ENCODE data around the gene PSEN2. TPM values are rescaled to one million over a fixed set of nuclear protein-coding genes. Genes with fewer than 3 reads are reported as not detected.

Gene PSEN2
- total and polyA plus RNA-seq, 2 donors (not counting 3 experiments of a cell fraction or from before 2014, with no cell fraction given), result 12.5 to 19.3 TPM

GRCh38 chr1:226829105-226829504 is 41.3 kb upstream of the PSEN2 start:
- ChIA-PET POLR2A (no interaction called here), CTCF (interaction anchor here (0.9 to 5.6 kb wide), 10 partner anchors 13 to 282 kb away, joined by 3 to 85 read pairs (median 6); partner anchors contain the start of gene ITPKB)
- Histone ChIP-seq H3K9ac (replicated peaks; ENCODE audit: extremely low read depth, insufficient read depth, low read length) (no peak overlapping the region), H3K4me3 (replicated peaks in 1 of 3; ENCODE audit: insufficient read depth in 1 of 3, low read depth in 1 of 3, low read length in 3 of 3) (no peak overlapping the region), H3K27me3 (ENCODE audit: control insufficient read depth in 2 of 2, insufficient read depth in 2 of 2, low read length in 2 of 2) (peaks cover 0 to 4% of the 10 kb centered on the region in 2 experiments), H3K27ac (ENCODE audit: insufficient read depth, low read depth, low read length) (no peak overlapping the region), H2AFZ (ENCODE audit: low read depth, low read length) (no peak overlapping the region), H3K9me3 (replicated peaks; ENCODE audit: control insufficient read depth, insufficient read depth, low read length) (no peaks in the 10 kb centered on the region), H3K4me1 (ENCODE audit: control insufficient read depth, extremely low read depth, insufficient read depth, low read length) (peaks cover 6% of the 10 kb centered on the region), H3K36me3 (ENCODE audit: control insufficient read depth in 2 of 2, extremely low read depth in 1 of 2, insufficient read depth in 2 of 2, low read length in 2 of 2) (no peaks in the 10 kb centered on the region), H3K79me2 (ENCODE audit: control insufficient read depth, insufficient read depth, low read length) (no peaks in the 10 kb centered on the region), H3K4me2 (ENCODE audit: insufficient read depth, low read length) (no peak overlapping the region), H4K20me1 (replicated peaks; ENCODE audit: control insufficient read depth, extremely low read depth, insufficient read depth, low read length) (no peaks in the 10 kb centered on the region), H3K9me1 (replicated peaks; ENCODE audit: control insufficient read depth, extremely low read depth, insufficient read depth, low read length) (no peaks in the 10 kb centered on the region)
- no peak for FAIRE-seq
- intact Hi-C loops (cut with micrococcal nuclease), result loop anchor here (2.0 kb wide), 2 partner anchors 126 to 202 kb away; no protein-coding TSS in a partner anchor
- TF ChIP-seq MAX (IDR thresholded peaks at IDR 0.05; ENCODE audit: insufficient read depth, insufficient read length) (no peak), POLR2AphosphoS5 (IDR thresholded peaks at IDR 0.05; ENCODE audit: insufficient read depth, low read depth, low read length) (no peak), MYC (IDR thresholded peaks at IDR 0.05; ENCODE audit: low read depth, low read length) (no peak), GATA2 (IDR thresholded peaks at IDR 0.05; ENCODE audit: insufficient read depth, insufficient read length, low read depth, low read length) (no peak), EZH2 (IDR thresholded peaks at IDR 0.05; ENCODE audit: borderline replicate concordance, low read depth, low read length, severe bottlenecking) (no peak)
- DNase-seq (ENCODE audit: low read depth, low spot score), result no peak
- no TSS peak for BruUV-seq (replicated peaks)
- dilution Hi-C loops (cut with MboI; ENCODE audit: extremely low pct_ligation_motif_present, low sequenced_read_pairs), result no loop called here

- Histone ChIP-seq H3K4me1 (ENCODE audit: control insufficient read depth, extremely low read depth, insufficient read depth, low read length) (peaks cover 6% of the 10 kb centered on the region), H3K4me3 (replicated peaks in 1 of 3; ENCODE audit: insufficient read depth in 1 of 3, low read depth in 1 of 3, low read length in 3 of 3) (no peak overlapping the region), H2AFZ (ENCODE audit: low read depth, low read length) (no peak overlapping the region), H3K27me3 (ENCODE audit: control insufficient read depth in 2 of 2, insufficient read depth in 2 of 2, low read length in 2 of 2) (peaks cover 0 to 4% of the 10 kb centered on the region in 2 experiments), H4K20me1 (replicated peaks; ENCODE audit: control insufficient read depth, extremely low read depth, insufficient read depth, low read length) (no peaks in the 10 kb centered on the region), H3K79me2 (ENCODE audit: control insufficient read depth, insufficient read depth, low read length) (no peaks in the 10 kb centered on the region), H3K9me1 (replicated peaks; ENCODE audit: control insufficient read depth, extremely low read depth, insufficient read depth, low read length) (no peaks in the 10 kb centered on the region), H3K27ac (ENCODE audit: insufficient read depth, low read depth, low read length) (no peak overlapping the region), H3K9ac (replicated peaks; ENCODE audit: extremely low read depth, insufficient read depth, low read length) (no peak overlapping the region), H3K4me2 (ENCODE audit: insufficient read depth, low read length) (no peak overlapping the region), H3K9me3 (replicated peaks; ENCODE audit: control insufficient read depth, insufficient read depth, low read length) (no peaks in the 10 kb centered on the region), H3K36me3 (ENCODE audit: control insufficient read depth in 2 of 2, extremely low read depth in 1 of 2, insufficient read depth in 2 of 2, low read length in 2 of 2) (no peaks in the 10 kb centered on the region)
- dilution Hi-C loops (cut with MboI; ENCODE audit: extremely low pct_ligation_motif_present, low sequenced_read_pairs), result no loop called here
- intact Hi-C loops (cut with micrococcal nuclease), result no loop called here
- ChIA-PET CTCF (no interaction called here), POLR2A (no interaction called here)
- TF ChIP-seq FOS (IDR thresholded peaks at IDR 0.05; ENCODE audit: borderline replicate concordance, insufficient read depth, low read length) (no peak), POLR2A (IDR thresholded peaks at IDR 0.05; ENCODE audit: low read depth, low read length) (no peak), CTCF (IDR thresholded peaks at IDR 0.05; ENCODE audit: extremely low read depth in 1 of 2, insufficient read depth in 1 of 2, low read depth in 1 of 2, low read length in 2 of 2) (no peak)
- BruUV-seq (replicated peaks), result no TSS peak
- DNase-seq (ENCODE audit: low read depth, low spot score) (no peak), FAIRE-seq (no peak)
These were observed 38.5 kb upstream of the PSEN2 start for GRCh38 chr1:226831953-226832352.
